Epithelial cell of esophagus (primary cell): ENCODE measurements around the gene ELOB.

Experiments
- DNase-seq: peaks from one replicate; pipeline ENCODE4 v3.0.0; 2010; ENCODE audit warnings: low read depth
- H3K4me3 ChIP-seq: 2 replicates; pipeline ENCODE4 v1.5.1; 2011; ENCODE audit warnings: mild to moderate bottlenecking, low read length, control low read depth
- TF ChIP-seq, protein P1 (sequence below): IDR thresholded peaks from 2 replicates; pipeline ENCODE4 v1.5.1; 2011; ENCODE audit warnings: low read depth, mild to moderate bottlenecking, low read length, control low read depth, inconsistent platforms; ENCODE audit not compliant: insufficient read depth; ENCODE audit errors: missing control alignments

ELOB gene

DNA sequence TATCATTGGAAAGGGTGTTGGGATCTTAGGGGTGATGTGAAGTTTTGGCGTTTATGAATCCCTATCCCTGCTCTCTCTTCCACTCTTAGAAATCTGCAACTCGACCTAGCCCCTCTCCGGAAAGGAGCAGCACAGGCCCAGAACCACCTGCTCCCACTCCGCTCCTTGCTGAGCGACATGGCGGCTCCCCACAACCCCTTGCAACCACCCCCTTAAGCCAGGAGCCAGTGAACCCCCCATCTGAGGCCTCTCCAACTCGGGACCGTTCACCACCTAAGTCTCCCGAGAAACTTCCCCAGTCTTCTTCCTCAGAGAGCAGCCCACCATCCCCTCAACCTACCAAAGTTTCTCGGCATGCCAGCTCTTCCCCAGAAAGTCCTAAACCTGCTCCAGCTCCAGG lies 15.6 kb downstream of the ELOB start:
- no peak for DNase-seq
- no peak overlapping the region for H3K4me3 ChIP-seq
- TF ChIP-seq, protein P1, sequence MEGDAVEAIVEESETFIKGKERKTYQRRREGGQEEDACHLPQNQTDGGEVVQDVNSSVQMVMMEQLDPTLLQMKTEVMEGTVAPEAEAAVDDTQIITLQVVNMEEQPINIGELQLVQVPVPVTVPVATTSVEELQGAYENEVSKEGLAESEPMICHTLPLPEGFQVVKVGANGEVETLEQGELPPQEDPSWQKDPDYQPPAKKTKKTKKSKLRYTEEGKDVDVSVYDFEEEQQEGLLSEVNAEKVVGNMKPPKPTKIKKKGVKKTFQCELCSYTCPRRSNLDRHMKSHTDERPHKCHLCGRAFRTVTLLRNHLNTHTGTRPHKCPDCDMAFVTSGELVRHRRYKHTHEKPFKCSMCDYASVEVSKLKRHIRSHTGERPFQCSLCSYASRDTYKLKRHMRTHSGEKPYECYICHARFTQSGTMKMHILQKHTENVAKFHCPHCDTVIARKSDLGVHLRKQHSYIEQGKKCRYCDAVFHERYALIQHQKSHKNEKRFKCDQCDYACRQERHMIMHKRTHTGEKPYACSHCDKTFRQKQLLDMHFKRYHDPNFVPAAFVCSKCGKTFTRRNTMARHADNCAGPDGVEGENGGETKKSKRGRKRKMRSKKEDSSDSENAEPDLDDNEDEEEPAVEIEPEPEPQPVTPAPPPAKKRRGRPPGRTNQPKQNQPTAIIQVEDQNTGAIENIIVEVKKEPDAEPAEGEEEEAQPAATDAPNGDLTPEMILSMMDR = no peak

DNA sequence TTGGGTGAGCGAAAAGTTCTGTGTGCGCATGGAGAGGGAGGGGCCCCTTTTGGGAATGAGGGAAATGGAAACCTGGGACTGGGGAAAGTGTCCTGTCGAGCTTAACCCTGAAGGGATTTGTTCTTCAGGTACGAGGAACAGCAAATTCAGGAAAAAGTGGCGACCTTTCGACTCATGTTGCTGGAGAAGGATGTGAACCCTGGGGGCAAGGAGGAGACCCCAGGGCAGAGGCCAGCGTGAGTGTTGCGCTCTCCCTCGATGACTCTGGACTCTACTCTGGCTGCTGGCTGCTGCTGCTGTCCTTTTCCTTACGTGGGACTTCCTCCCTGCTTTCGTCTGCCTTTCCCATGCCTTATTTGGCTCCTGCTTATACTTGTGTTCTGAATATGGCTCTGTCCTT lies 19.7 kb downstream of the ELOB start:
- H3K4me3 ChIP-seq = no peak overlapping the region
- TF ChIP-seq, protein P1 = no peak
- DNase-seq = no peak

DNA sequence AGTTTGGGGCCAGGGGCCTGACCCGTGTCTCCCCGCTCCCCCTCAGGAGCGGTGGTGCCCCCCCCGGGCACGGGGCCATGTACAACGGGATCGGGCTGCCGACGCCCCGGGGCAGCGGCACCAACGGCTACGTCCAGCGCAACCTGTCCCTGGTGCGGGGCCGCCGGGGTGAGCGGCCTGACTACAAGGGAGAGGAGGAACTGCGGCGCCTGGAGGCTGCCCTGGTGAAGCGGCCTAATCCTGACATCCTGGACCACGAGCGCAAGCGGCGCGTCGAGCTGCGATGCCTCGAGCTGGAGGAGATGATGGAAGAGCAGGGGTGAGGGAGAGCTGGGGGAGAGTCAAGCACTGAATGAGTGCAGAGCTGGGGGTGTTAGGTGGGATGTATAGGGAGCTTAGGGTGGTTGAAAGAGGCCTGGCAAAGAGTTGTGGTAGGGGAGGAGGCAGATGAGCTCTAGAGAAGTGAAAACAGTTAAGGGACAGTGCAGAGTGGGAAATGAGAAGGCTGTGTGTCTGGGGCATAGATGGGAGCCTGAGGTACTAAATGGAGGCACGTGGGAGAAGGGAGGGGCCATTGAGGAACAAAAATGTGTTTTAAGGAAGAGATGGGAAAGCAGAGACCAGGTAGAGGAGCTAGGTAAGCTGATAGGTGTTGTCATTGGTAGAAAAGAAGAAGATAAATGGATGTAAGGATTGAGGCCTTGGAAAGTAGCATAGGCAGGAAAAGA lies 20.6 kb downstream of the ELOB start:
- TF ChIP-seq, protein P1 = no peak
- no peak overlapping the region for H3K4me3 ChIP-seq
- DNase-seq = no peak

DNA sequence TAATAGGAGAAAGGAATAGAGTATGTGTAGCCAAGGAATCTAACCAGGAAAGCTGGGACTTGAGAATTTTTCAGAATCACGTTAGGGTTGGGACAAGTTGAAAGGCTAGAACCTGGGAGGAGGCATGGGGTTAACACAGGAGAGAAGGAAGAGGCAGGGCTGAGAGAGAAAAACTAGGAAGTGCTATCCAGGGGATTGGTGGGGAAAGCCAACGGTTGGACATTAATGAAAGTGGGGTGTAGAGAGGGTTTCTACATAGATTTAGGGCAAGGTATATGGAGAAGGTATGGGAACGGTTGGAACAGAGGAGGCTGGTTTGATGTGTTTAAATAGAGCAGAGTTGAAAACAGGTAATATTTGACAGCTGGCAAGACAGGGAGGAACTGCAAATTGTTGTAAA lies 21.9 kb downstream of the ELOB start:
- peak overlapping the region; percentile 57 for H3K4me3 ChIP-seq
- DNase-seq = no peak
- TF ChIP-seq, protein P1 = no peak

DNA sequence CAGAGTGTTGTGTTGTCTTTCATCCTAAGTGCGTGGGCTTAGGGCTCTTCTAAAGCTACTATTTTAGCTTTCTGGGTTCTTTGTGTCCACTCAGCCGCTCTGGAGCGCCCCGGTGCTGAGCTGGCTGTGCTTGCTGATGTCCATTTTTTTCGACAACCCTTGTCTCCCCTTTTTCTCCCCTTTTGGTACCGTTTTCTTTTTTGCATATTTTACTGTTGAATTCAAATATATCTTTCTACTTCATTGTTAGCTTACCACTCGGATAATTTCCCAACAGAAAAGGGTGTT lies 23.4 kb downstream of the ELOB start:
- DNase-seq = no peak
- TF ChIP-seq, protein P1 = no peak
- H3K4me3 ChIP-seq = peak overlapping the region; percentile 57

DNA sequence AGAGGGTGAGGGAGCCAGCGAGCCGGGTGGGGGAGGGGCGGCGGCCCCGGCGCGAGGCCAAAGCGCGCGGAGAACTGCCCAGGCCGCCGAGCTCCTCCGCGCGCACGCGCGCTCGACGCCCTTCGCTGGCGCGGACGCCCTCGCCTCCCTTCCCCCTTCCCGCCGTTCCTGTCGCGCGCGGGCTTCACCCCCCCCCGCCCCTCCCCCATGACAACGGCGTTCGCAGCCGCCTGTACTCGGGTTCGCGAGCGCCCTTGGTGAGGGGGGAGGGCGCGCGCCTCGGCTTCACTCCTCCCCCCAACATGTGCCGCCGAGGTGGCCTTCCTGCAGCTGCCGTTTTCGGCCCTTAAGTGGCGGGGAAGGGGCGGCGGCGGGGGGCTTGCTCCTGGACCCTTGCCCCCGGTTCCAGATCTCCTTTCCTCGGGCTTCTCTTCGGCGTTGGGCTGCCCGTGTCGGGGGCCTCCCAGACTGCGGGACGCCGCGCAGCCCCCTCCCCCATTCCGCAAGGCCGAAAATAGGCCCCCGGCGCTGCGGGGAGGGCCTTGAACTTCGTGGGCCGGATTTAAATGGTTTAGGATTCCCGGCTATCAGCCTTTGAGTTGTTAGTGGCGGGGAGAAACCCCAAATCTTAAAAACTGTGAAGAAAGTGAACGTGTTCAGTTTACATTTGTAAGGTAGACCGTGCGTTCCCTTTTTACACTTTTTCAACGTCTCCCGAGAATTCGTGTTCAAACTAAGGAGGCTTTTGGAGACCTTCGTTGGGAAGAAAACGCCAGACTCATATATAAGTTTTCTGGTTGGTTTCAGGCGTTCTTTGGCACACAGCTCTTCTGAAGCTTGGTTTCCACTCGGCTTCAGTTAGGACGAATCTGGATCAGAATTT lies 24.0 kb downstream of the ELOB start:
- DNase-seq = peak; percentile 79
- peak overlapping the region; percentile 57 for H3K4me3 ChIP-seq
- TF ChIP-seq, protein P1 = no peak
